GM19397 (cell line): ENCODE data around the gene PCNX1.
"Not testable (repeated sequence)": the region's sequence is repeated elsewhere in the genome, so short reads cannot be mapped to it uniquely, and the experiment has no call there.

Experiments
- ATAC-seq: cut with Tn5 transposase; IDR thresholded peaks from one replicate; pipeline ENCODE4 v1.9.1; 2021; ENCODE audit warnings: mild to moderate bottlenecking, moderate library complexity; ENCODE audit not compliant: unreplicated experiment

PCNX1 gene

GRCh38 chr14:70909733-70910614, 2.7 kb downstream of the PCNX1 start:
- ATAC-seq: no peak

DNA sequence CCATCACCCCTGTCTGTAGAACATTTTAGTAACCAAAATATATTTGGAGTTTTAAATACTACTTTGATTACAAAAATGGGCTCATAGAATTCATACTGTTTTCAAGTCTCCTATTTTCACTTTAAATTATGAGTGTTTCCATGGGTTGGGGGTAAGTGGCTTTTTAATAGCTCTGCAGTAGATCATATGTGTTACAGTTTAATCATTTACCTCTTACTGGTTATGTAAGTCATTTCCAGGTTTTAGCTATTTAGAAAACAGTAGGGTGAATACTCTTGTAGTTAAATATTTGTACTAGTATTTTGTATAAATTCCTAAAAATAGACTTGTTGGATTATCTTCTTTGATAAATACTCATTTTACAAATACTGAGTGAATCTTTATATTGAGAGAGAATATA, 8.2 kb downstream of the PCNX1 start:
- no peak for ATAC-seq

GRCh38 chr14:70916300-70916699, 9.0 kb downstream of the PCNX1 start:
- no peak for ATAC-seq

GRCh38 chr14:70916799-70917198, 9.5 kb downstream of the PCNX1 start:
- ATAC-seq: no peak

DNA sequence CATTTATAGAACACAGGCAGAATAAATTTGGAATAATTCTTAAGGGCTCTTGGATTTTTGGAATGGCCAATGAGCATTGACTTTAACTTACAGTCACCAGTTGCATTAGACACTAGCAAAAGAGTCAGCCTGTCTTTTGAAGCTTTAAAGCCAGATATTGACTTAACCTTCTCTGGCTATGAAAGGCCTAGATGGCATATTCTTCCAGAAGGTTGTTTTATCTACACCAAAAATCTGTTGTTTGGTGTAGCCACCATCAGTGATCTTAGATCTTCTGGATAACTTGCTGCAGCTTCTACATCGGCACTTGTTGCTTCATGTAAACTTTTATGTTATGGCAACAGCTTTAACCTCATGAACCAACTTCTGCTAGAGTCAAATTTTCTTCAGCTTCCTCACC, 10.4 kb downstream of the PCNX1 start:
- ATAC-seq: no peak

- ATAC-seq: no peak
Measured at GRCh38 chr14:70919774-70920173, 12.5 kb downstream of the PCNX1 start.

GRCh38 chr14:70920608-70921007, 13.3 kb downstream of the PCNX1 start:
- no peak for ATAC-seq

DNA sequence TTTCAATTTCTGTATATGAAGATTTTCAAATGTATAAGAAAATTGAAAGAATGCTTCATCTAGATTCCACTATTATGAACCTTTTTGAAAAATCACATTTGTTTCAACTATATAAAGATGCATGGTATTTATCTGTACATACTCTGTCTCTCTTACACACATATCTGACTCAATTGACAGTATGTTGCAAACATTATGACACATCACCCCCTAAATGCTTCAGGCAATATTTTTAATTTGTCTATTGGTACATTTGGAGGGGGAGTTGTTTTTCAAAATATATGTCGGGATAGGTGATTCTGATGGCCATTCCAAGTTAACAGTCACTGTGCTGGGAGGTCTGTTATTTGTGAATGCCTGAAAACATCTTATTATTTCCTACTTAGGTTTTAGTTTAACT, 14.4 kb downstream of the PCNX1 start:
- ATAC-seq: no peak

DNA sequence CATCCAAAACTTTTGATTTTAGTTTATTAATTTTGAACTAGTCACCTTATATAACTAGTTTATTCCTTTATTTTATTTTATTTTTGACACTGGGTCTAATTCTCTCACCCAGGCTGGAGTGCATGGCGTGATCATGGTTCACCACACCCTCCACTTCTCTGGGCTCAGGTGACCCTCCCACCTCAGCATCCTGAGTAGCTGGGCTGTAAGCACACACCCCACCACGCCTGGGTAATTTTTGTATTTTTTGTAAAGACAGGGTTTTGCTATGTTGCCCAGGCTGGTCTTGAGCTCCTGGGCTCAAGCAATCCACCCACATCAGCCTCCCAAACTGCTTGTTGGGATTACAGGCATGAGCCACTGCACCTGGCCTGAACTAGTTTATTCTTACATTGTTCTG, 17.3 kb downstream of the PCNX1 start:
- ATAC-seq: no peak

DNA sequence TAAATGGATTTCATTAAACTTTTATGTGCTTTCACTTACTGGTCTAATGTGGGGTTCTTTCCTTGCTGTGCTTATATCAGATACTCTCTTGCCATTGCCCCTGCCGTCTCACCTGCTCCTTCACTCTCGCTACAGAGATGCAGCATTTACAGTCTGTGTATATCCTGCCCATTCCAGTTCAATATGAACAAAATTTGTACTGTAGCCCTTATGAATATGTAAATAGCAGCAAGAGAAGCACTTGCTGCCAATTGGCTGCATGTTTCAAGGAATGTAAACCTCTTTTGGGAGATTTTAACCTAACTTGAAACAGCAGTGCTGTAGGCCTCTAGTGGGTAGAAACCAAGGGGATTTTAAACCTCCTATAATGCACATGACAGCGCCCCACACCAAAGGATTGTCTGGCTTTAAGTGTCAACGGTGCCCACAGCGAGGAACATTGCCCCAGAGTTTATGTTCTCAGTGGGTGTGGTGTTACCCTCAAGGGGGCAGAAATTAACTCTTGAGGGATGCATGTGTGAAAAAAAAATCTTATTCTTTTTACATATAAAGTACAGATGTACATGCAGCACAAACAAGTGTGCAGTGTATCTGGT, 19.1 kb downstream of the PCNX1 start:
- no peak for ATAC-seq

DNA sequence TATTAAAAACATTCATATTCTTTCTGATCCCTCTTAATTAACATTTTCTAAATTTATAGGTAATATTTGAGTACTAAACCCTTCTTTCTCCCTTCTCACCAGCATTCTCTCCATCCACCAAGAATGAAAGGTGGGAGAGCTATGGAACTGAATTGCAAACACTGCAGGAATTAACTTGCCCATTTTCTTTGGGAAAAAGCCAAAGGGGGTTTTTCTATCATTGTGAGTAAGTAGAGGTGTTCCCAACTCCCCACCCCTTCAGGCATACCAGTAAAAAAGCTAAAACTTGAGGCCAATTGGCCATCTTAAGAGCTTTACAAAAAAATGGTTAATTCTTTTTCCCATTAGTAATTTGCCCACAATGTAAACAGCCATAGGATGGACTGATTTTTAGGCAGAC, 23.7 kb downstream of the PCNX1 start:
- ATAC-seq: no peak

DNA sequence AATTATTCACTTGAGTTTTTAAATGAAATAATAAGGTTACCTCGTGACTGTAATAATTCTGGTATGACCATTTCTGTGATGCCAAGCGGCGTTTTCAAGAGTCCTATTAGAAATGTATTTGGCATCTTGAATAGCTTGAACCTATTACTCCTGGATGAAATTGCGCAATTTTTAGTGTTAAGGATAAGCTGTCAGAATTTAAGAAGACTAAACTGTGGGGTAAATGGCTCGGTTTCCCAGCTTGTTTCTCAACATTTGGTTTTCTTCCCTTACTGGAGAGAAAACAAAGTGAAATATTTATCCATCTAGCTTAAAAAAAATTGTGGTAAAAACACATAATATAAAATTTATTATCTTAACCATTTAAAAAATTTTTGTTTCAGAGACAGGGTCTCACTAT, 26.8 kb downstream of the PCNX1 start:
- ATAC-seq: no peak

GRCh38 chr14:70934502-70935134, 27.4 kb downstream of the PCNX1 start:
- ATAC-seq: peak; percentile 86

- no peak for ATAC-seq
Measured at GRCh38 chr14:70935135-70935534, 27.9 kb downstream of the PCNX1 start.

DNA sequence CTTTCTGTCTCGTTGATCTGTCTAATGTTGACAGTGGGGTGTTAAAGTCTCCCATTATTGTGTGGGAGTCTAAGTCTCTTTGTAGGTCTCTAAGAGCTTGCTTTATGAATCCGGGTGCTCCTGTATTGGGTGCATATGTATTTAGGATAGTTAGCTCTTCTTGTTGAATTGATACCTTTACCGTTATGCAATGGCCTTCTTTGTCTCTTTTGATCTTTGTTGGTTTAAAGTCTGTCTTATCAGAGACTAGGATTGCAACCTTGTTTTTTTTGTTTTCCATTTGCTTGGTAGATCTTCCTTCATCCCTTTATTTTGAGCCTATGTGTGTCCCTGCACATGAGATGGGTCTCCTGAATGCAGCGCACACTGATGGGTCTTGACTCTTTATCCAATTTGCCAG, 32.4 kb downstream of the PCNX1 start:
- ATAC-seq: not testable (repeated sequence)

DNA sequence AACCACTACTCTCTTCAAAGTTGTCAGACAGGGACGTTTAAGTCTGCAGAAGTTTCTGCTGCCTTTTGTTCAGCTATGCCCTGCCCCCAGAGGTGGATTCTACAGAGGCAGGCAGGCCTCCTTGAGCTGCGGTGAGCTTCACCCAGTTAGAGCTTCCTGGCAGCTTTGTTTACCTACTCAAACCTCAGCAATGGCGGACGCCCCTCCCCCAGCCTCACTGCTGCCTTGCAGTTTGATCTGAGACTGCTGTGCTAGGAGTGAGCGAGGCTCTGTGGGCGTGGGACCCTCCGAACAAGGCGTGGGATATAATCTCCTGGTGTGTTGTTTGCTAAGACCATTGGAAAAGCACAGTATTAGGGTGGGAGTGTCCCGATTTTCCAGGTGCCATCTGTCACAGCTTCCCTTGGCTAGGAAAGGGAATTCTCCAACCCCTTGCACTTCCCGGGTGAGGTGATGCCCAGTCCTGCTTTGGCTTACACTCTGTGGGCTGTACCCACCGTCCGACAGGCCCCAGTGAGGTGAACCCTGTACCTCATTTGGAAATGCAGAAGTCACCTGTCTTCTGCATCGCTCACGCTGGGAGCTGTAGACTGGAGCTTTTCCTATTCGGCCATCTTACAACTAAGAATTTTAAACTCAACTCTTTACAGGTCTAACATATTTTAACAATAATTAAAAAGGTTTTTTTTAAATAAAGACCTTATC, 34.5 kb downstream of the PCNX1 start:
- not testable (repeated sequence) for ATAC-seq

GRCh38 chr14:70942342-70942706, 35.1 kb downstream of the PCNX1 start:
- ATAC-seq: no peak

DNA sequence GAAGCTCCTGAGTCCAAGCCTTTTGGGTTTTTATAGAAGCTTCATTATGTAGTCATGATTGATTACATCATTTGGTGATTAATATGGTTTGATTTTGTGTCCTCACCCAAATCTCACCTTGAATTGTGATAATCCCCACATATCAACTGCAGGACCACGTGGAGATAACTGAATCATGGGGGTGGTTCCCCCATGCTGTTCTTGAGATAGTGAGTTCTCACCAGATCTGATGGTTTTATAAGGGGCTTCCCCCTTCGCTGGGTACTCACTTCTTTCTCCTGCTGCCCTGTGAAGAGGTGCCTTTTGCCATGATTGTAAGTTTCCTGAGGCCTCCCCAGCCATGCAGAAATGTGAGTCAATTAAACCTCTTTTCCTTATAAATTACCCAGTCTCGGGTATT, 35.5 kb downstream of the PCNX1 start:
- ATAC-seq: not testable (repeated sequence)

GRCh38 chr14:70943838-70944237, 36.6 kb downstream of the PCNX1 start:
- ATAC-seq: no peak

GRCh38 chr14:70947739-70948138, 40.5 kb downstream of the PCNX1 start:
- no peak for ATAC-seq

- ATAC-seq: no peak
Measured at GRCh38 chr14:70952485-70952884, 45.2 kb downstream of the PCNX1 start.
